Measurements from ENCODE around the gene RNF157.

GRCh38 chr17:76217081-76217480 is 23.2 kb downstream of the RNF157 start:
- TF ChIP-seq, protein P1, sequence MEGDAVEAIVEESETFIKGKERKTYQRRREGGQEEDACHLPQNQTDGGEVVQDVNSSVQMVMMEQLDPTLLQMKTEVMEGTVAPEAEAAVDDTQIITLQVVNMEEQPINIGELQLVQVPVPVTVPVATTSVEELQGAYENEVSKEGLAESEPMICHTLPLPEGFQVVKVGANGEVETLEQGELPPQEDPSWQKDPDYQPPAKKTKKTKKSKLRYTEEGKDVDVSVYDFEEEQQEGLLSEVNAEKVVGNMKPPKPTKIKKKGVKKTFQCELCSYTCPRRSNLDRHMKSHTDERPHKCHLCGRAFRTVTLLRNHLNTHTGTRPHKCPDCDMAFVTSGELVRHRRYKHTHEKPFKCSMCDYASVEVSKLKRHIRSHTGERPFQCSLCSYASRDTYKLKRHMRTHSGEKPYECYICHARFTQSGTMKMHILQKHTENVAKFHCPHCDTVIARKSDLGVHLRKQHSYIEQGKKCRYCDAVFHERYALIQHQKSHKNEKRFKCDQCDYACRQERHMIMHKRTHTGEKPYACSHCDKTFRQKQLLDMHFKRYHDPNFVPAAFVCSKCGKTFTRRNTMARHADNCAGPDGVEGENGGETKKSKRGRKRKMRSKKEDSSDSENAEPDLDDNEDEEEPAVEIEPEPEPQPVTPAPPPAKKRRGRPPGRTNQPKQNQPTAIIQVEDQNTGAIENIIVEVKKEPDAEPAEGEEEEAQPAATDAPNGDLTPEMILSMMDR (IDR thresholded peaks at IDR 0.05; ENCODE audit: low read length), result no peak
- TF ChIP-seq EZH2 (optimal IDR thresholded peaks at IDR 0.05; ENCODE audit: low read depth, low read length) (no peak), EZH2phosphoT487 (IDR thresholded peaks at IDR 0.05; ENCODE audit: low read length) (no peak)

Measured in MM.1S (cell line).